Mesenchymal stem cell (in vitro differentiated cells and primary cell): Measurements from ENCODE around the gene ABHD17B.

Experiments used
- DNase-seq: peaks from one replicate; pipeline ENCODE4 v3.0.0-alpha.2; 2013
- H2AFZ ChIP-seq: one replicate; pipeline ENCODE4 v1.6.1; 2013; ENCODE audit warnings: low read depth, mild to moderate bottlenecking, control low read depth, inconsistent platforms, low read length, moderate library complexity
- H2AK5ac ChIP-seq: 2 replicates; pipeline ENCODE4 v1.6.1; 2013; ENCODE audit warnings: low read length, moderate library complexity, mild to moderate bottlenecking, inconsistent platforms; ENCODE audit not compliant: severe bottlenecking
- H2BK120ac ChIP-seq: one replicate; pipeline ENCODE4 v1.6.1; 2013; ENCODE audit warnings: low read depth, mild to moderate bottlenecking, inconsistent platforms, low read length, moderate library complexity
- H2BK12ac ChIP-seq, 2 experiments: one replicate each; pipeline ENCODE4 v1.6.1; 2013; ENCODE audit warnings: inconsistent platforms in 2 of 2, low read length in 2 of 2, mild to moderate bottlenecking in 2 of 2, moderate library complexity in 2 of 2, control low read depth in 1 of 2
- H2BK15ac ChIP-seq: one replicate; pipeline ENCODE4 v1.6.1; 2013; ENCODE audit warnings: mild to moderate bottlenecking, low read depth, inconsistent platforms; ENCODE audit not compliant: poor library complexity, severe bottlenecking
- H2BK5ac ChIP-seq: 2 replicates; pipeline ENCODE4 v1.6.1; 2013; ENCODE audit warnings: low read depth, mild to moderate bottlenecking, low read length, control low read depth, inconsistent platforms; ENCODE audit not compliant: poor library complexity, severe bottlenecking
- H3K14ac ChIP-seq, 2 experiments: one replicate each; pipeline ENCODE4 v1.6.1; 2013; ENCODE audit warnings: inconsistent platforms in 2 of 2, low read length in 2 of 2, control low read depth in 1 of 2, mild to moderate bottlenecking in 1 of 2, moderate library complexity in 1 of 2
- H3K18ac ChIP-seq, 2 experiments: one replicate each; pipeline ENCODE4 v1.6.1; 2013; ENCODE audit warnings: inconsistent platforms in 2 of 2, low read length in 2 of 2, control low read depth in 1 of 2, low read depth in 1 of 2, mild to moderate bottlenecking in 1 of 2
- H3K23ac ChIP-seq, 2 experiments: one replicate each; pipeline ENCODE4 v1.6.1; 2013; ENCODE audit warnings: inconsistent platforms in 2 of 2, low read length in 2 of 2, mild to moderate bottlenecking in 2 of 2, moderate library complexity in 2 of 2, control low read depth in 1 of 2
- H3K27ac ChIP-seq: 2 replicates; pipeline ENCODE4 v1.5.1; 2013; ENCODE audit warnings: mild to moderate bottlenecking, moderate library complexity, low read length, control low read depth, inconsistent platforms; ENCODE audit not compliant: poor library complexity, severe bottlenecking
- H3K27me3 ChIP-seq, 2 experiments: 2 replicates each; pipeline versions ENCODE4 v1.6.1 to v1.7.0; 2013; ENCODE audit warnings: low read length in 2 of 2, mild to moderate bottlenecking in 2 of 2, moderate library complexity in 2 of 2, control low read depth in 1 of 2, inconsistent platforms in 1 of 2; ENCODE audit not compliant: control insufficient read depth in 1 of 2, insufficient read depth in 1 of 2
- H3K36me3 ChIP-seq, 2 experiments: 2 replicates each; pipeline versions ENCODE4 v1.6.1 to v1.7.0; 2013; ENCODE audit warnings: low read length in 2 of 2, control low read depth in 1 of 2, inconsistent platforms in 1 of 2, low read depth in 1 of 2, mild to moderate bottlenecking in 1 of 2; ENCODE audit not compliant: insufficient read depth in 2 of 2, control insufficient read depth in 1 of 2
- H3K4ac ChIP-seq, 2 experiments: one replicate each; pipeline ENCODE4 v1.6.1; 2013; ENCODE audit warnings: inconsistent platforms in 2 of 2, low read length in 2 of 2, mild to moderate bottlenecking in 2 of 2, moderate library complexity in 2 of 2, control low read depth in 1 of 2, low read depth in 1 of 2
- H3K4me1 ChIP-seq: 2 replicates; pipeline ENCODE4 v1.6.1; 2013; ENCODE audit warnings: low read depth, low read length, control low read depth; ENCODE audit not compliant: control insufficient read depth, insufficient read depth
- H3K4me2 ChIP-seq: 2 replicates; pipeline ENCODE4 v1.6.1; 2013; ENCODE audit warnings: low read length, mild to moderate bottlenecking, inconsistent platforms; ENCODE audit not compliant: poor library complexity, severe bottlenecking
- H3K4me3 ChIP-seq, 2 experiments: 2 replicates each; pipeline versions ENCODE4 v1.5.1 to v1.7.0; 2013; ENCODE audit warnings: low read length in 2 of 2, mild to moderate bottlenecking in 2 of 2, control low read depth in 1 of 2, low read depth in 1 of 2; ENCODE audit not compliant: insufficient read depth in 1 of 2
- H3K79me1 ChIP-seq: replicated peaks from 2 replicates; pipeline ENCODE4 v1.6.1; 2013; ENCODE audit warnings: mild to moderate bottlenecking, control low read depth, low read length, inconsistent platforms; ENCODE audit not compliant: poor library complexity, severe bottlenecking
- H3K9ac ChIP-seq: 2 replicates; pipeline ENCODE4 v1.7.0; 2013; ENCODE audit warnings: mild to moderate bottlenecking, low read length, moderate library complexity
- H3K9me3 ChIP-seq: 2 replicates; pipeline ENCODE4 v1.7.0; 2013; ENCODE audit warnings: mild to moderate bottlenecking, low read length; ENCODE audit not compliant: control insufficient read depth
- H4K8ac ChIP-seq: one replicate; pipeline ENCODE4 v1.6.1; 2013; ENCODE audit warnings: inconsistent platforms, mild to moderate bottlenecking, low read length, moderate library complexity
- H4K91ac ChIP-seq: one replicate; pipeline ENCODE4 v1.6.1; 2013; ENCODE audit warnings: mild to moderate bottlenecking, low read length, inconsistent platforms
- WGBS: methylation state at CpG from one replicate; pipeline ENCODE4 v1.1.7; 2013; ENCODE audit warnings: mixed read lengths; 5-methylcytosine and 5-hydroxymethylcytosine counted together

The ABHD17B gene

GRCh38 chr9:71886015-71886414 is 25.0 kb downstream of the ABHD17B start:
- no peak overlapping the region for H2BK15ac ChIP-seq
- no peak overlapping the region for H2BK5ac ChIP-seq
- no peak overlapping the region for H2AK5ac ChIP-seq
- peaks cover 8% of the 10 kb centered on the region for H3K79me1 ChIP-seq
- no peak overlapping the region for H3K14ac ChIP-seq
- H3K36me3 ChIP-seq = no peaks in the 10 kb centered on the region
- no peak overlapping the region for H3K23ac ChIP-seq
- no peak overlapping the region for H2AFZ ChIP-seq
- WGBS = 100% methylated on average over 1 of the region's 1 CpG
- H3K18ac ChIP-seq = no peak overlapping the region
- no peaks in the 10 kb centered on the region for H3K27me3 ChIP-seq
- no peak overlapping the region for H2BK120ac ChIP-seq
- H3K4ac ChIP-seq = no peak overlapping the region
- H3K27ac ChIP-seq = no peak overlapping the region
- no peak overlapping the region for H3K4me3 ChIP-seq
- H3K4me2 ChIP-seq = no peak overlapping the region
- no peak for DNase-seq
- peaks cover 22% of the 10 kb centered on the region for H3K9me3 ChIP-seq
- H3K9ac ChIP-seq = no peak overlapping the region
- no peak overlapping the region for H2BK12ac ChIP-seq
- H4K91ac ChIP-seq = no peak overlapping the region
- H3K4me1 ChIP-seq = no peaks in the 10 kb centered on the region
- H4K8ac ChIP-seq = no peak overlapping the region

GRCh38 chr9:71885467-71885866 is 25.5 kb downstream of the ABHD17B start:
- H3K27ac ChIP-seq = no peak overlapping the region
- DNase-seq = no peak
- no peaks in the 10 kb centered on the region for H3K36me3 ChIP-seq
- no peak overlapping the region for H3K14ac ChIP-seq
- no peak overlapping the region for H3K4me2 ChIP-seq
- H2AK5ac ChIP-seq = no peak overlapping the region
- H3K23ac ChIP-seq = no peak overlapping the region
- no peak overlapping the region for H2BK120ac ChIP-seq
- H2BK12ac ChIP-seq = no peak overlapping the region
- no peak overlapping the region for H4K8ac ChIP-seq
- peaks cover 8% of the 10 kb centered on the region for H3K79me1 ChIP-seq
- H3K4me3 ChIP-seq = no peak overlapping the region
- no peak overlapping the region for H2BK15ac ChIP-seq
- no peak overlapping the region for H2AFZ ChIP-seq
- H3K18ac ChIP-seq = no peak overlapping the region
- H3K9ac ChIP-seq = no peak overlapping the region
- H3K4me1 ChIP-seq = no peaks in the 10 kb centered on the region
- H4K91ac ChIP-seq = no peak overlapping the region
- H2BK5ac ChIP-seq = no peak overlapping the region
- peaks cover 22% of the 10 kb centered on the region for H3K9me3 ChIP-seq
- no peaks in the 10 kb centered on the region for H3K27me3 ChIP-seq
- H3K4ac ChIP-seq = no peak overlapping the region
- no CpG with 5 or more reads among the region's 2 CpGs for WGBS

GRCh38 chr9:71884005-71884404 is 27.0 kb downstream of the ABHD17B start:
- H2BK15ac ChIP-seq = no peak overlapping the region
- H3K27ac ChIP-seq = no peak overlapping the region
- H3K23ac ChIP-seq = no peak overlapping the region
- no peak overlapping the region for H2AK5ac ChIP-seq
- H3K36me3 ChIP-seq = no peaks in the 10 kb centered on the region
- no peak overlapping the region for H2BK12ac ChIP-seq
- no peak overlapping the region for H3K9ac ChIP-seq
- H3K4me2 ChIP-seq = no peak overlapping the region
- H4K91ac ChIP-seq = no peak overlapping the region
- H3K18ac ChIP-seq = no peak overlapping the region
- no peak overlapping the region for H3K14ac ChIP-seq
- no peak for DNase-seq
- H4K8ac ChIP-seq = no peak overlapping the region
- peaks cover 6% of the 10 kb centered on the region for H3K79me1 ChIP-seq
- no peak overlapping the region for H2AFZ ChIP-seq
- no peak overlapping the region for H3K4ac ChIP-seq
- peak overlapping the region in 1 of 2 experiments; percentile 35 for H3K4me3 ChIP-seq
- no peak overlapping the region for H2BK120ac ChIP-seq
- H3K4me1 ChIP-seq = no peaks in the 10 kb centered on the region
- H3K27me3 ChIP-seq = no peaks in the 10 kb centered on the region
- H2BK5ac ChIP-seq = no peak overlapping the region
- peaks cover 34% of the 10 kb centered on the region for H3K9me3 ChIP-seq

GRCh38 chr9:71879644-71880174 is 31.3 kb downstream of the ABHD17B start:
- Histone ChIP-seq H4K8ac (no peak overlapping the region), H3K14ac (no peak overlapping the region), H2BK12ac (no peak overlapping the region), H3K27me3 (no peaks in the 10 kb centered on the region), H2BK120ac (no peak overlapping the region), H3K79me1 (peaks cover 15% of the 10 kb centered on the region), H3K36me3 (peaks cover 0 to 6% of the 10 kb centered on the region in 2 experiments), H2BK15ac (no peak overlapping the region), H3K9me3 (peaks cover 71% of the 10 kb centered on the region), H2AFZ (no peak overlapping the region), H3K18ac (no peak overlapping the region), H3K9ac (no peak overlapping the region), H2BK5ac (no peak overlapping the region), H4K91ac (no peak overlapping the region), H3K4me2 (no peak overlapping the region), H3K4me3 (no peak overlapping the region), H3K23ac (no peak overlapping the region), H2AK5ac (no peak overlapping the region), H3K27ac (no peak overlapping the region), H3K4ac (no peak overlapping the region), H3K4me1 (no peaks in the 10 kb centered on the region)
- 100% methylated on average over 2 of the region's 2 CpGs for WGBS
- DNase-seq = no peak
